ENCODE data around the gene GNAT3.

The GNAT3 gene

GRCh38 chr7:80463272-80463920 lies 48.5 kb downstream of the GNAT3 start:
- DNase-seq (ENCODE audit: low read depth): no peak

GRCh38 chr7:80460857-80461256 lies 51.0 kb downstream of the GNAT3 start:
- no peak for DNase-seq (ENCODE audit: low read depth)

GRCh38 chr7:80459776-80460510 lies 51.9 kb downstream of the GNAT3 start:
- DNase-seq (ENCODE audit: low read depth): no peak

GRCh38 chr7:80458822-80459725 lies 52.8 kb downstream of the GNAT3 start:
- no peak for DNase-seq (ENCODE audit: low read depth)

- no peak for DNase-seq (ENCODE audit: low read depth)
Measured at GRCh38 chr7:80453699-80454340, 58.0 kb downstream of the GNAT3 start.

GRCh38 chr7:80450621-80451308 lies 61.1 kb downstream of the GNAT3 start:
- DNase-seq (ENCODE audit: low read depth): no peak

GRCh38 chr7:80449836-80450235 lies 62.0 kb downstream of the GNAT3 start:
- DNase-seq (ENCODE audit: low read depth): no peak

GRCh38 chr7:80445351-80445750 lies 66.5 kb downstream of the GNAT3 start:
- DNase-seq (ENCODE audit: low read depth): no peak

- no peak for DNase-seq (ENCODE audit: low read depth)
Measured at GRCh38 chr7:80444811-80445210, 67.1 kb downstream of the GNAT3 start.

- DNase-seq (ENCODE audit: low read depth): no peak
Measured at GRCh38 chr7:80443325-80443724, 68.5 kb downstream of the GNAT3 start.

- DNase-seq (ENCODE audit: low read depth): no peak
Measured at GRCh38 chr7:80440883-80441282, 71.0 kb downstream of the GNAT3 start.

GRCh38 chr7:80439894-80440821 lies 71.7 kb downstream of the GNAT3 start:
- no peak for DNase-seq (ENCODE audit: low read depth)

GRCh38 chr7:80435521-80435920 lies 76.3 kb downstream of the GNAT3 start:
- DNase-seq (ENCODE audit: low read depth): no peak

- DNase-seq (ENCODE audit: low read depth): no peak
Measured at GRCh38 chr7:80434047-80434446, 77.8 kb downstream of the GNAT3 start.

- no peak for DNase-seq (ENCODE audit: low read depth)
Measured at GRCh38 chr7:80432166-80432565, 79.7 kb downstream of the GNAT3 start.

- DNase-seq (ENCODE audit: low read depth): no peak
Measured at GRCh38 chr7:80429181-80429580, 82.7 kb downstream of the GNAT3 start.

GRCh38 chr7:80428161-80429054 lies 83.5 kb downstream of the GNAT3 start:
- no peak for DNase-seq (ENCODE audit: low read depth)

GRCh38 chr7:80427218-80427617 lies 84.6 kb downstream of the GNAT3 start:
- DNase-seq (ENCODE audit: low read depth): no peak

- no peak for DNase-seq (ENCODE audit: low read depth)
Measured at GRCh38 chr7:80420876-80421275, 91.0 kb downstream of the GNAT3 start.
